HG02610 (cell line): Measurements from ENCODE around the gene LRRC41.
"Not testable (repeated sequence)": the region's sequence is repeated elsewhere in the genome, so short reads cannot be mapped to it uniquely, and the experiment has no call there.

Experiments
- ATAC-seq: cut with Tn5 transposase; IDR thresholded peaks from one replicate; pipeline ENCODE4 v1.9.1; 2021; ENCODE audit warnings: mild to moderate bottlenecking, moderate library complexity; ENCODE audit not compliant: unreplicated experiment

The LRRC41 gene, protein sequence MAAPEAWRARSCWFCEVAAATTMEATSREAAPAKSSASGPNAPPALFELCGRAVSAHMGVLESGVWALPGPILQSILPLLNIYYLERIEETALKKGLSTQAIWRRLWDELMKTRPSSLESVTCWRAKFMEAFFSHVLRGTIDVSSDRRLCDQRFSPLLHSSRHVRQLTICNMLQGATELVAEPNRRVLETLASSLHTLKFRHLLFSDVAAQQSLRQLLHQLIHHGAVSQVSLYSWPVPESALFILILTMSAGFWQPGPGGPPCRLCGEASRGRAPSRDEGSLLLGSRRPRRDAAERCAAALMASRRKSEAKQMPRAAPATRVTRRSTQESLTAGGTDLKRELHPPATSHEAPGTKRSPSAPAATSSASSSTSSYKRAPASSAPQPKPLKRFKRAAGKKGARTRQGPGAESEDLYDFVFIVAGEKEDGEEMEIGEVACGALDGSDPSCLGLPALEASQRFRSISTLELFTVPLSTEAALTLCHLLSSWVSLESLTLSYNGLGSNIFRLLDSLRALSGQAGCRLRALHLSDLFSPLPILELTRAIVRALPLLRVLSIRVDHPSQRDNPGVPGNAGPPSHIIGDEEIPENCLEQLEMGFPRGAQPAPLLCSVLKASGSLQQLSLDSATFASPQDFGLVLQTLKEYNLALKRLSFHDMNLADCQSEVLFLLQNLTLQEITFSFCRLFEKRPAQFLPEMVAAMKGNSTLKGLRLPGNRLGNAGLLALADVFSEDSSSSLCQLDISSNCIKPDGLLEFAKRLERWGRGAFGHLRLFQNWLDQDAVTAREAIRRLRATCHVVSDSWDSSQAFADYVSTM

DNA sequence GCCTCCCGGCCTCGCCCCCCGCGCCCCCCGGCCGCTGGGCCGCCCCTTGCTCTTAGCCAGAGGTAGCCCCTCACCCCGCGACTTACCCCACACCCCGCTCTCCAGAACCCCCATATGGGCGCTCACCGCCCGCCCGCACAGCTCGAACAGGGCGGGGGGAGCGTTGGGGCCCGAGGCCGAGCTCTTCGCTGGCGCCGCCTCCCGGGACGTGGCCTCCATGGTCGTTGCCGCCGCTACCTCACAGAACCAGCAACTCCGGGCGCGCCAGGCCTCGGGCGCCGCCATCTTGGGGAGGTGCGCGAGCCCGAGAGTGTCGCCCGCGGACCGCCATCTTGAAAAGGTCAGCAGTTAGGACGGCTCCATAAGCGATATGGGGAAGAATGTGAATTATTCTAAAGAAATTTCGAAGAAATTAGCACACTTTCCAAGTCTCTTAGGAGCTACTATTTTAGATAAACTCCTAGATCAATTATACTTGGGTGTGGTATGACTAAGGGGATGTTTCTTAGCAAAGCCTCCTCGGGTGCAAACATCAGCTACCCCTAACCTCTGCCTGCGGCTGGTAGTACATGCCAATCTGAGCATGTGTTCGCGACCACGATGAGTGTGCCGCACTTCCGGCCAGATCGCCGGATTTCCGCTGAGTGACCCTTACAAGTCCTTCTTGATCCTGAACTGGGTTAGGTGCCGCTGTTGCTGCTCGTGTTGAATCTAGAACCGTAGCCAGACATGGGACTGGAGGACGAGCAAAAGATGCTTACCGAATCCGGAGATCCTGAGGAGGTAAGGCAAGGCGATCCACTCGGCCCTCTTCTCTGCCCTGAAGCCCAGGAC is at the start of gene LRRC41, which contains the start of gene UQCRH:
Gene LRRC41 (minus strand): TSS at position 579 of the 834 bp plus-strand sequence. CDS start 294 bp downstream, at position 285.
Gene UQCRH (plus strand): TSS at position 661 of the 834 bp plus-strand sequence. CDS start 69 bp downstream, at position 730.
- ATAC-seq: peak; percentile 87

DNA sequence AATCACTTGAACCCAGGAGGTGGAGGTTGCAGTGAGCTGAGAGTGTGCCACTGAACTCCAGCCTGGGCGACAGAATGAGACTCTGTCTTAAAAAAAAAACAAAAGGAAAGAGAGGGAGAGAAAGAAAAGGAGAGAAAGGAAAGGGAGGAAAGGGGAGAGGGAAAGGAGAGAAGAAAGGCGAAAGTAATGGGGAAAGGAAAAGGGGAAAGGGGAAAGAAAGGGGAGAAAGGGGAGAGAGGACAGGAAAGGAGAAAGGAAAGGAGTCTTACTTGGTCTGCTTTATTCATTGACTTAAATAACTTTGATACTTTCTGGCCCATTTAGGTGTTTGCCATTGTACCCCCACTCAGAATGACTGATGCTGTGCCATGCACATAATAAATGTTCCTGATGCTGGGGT is 48.9 kb upstream of the LRRC41 start:
- no peak for ATAC-seq

DNA sequence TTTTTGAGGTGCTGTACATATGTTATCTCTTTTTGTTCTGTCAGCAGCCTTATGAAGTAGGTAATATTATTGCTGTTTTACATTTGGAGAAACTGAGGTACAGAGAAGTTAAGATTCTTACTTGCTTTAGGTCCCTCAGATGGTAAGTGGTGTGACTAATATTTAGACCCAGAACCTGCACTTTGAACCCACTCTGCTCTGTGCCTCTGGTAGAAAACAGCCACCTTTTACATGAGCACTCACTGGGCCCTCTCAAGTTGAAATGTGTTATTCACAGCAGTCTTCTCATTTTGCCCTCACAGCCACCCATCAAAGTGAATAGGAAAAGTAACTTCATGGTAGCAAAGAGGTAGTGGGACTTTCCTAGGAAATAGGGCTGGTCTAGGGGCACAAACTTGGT is 41.9 kb upstream of the LRRC41 start:
- ATAC-seq: no peak

DNA sequence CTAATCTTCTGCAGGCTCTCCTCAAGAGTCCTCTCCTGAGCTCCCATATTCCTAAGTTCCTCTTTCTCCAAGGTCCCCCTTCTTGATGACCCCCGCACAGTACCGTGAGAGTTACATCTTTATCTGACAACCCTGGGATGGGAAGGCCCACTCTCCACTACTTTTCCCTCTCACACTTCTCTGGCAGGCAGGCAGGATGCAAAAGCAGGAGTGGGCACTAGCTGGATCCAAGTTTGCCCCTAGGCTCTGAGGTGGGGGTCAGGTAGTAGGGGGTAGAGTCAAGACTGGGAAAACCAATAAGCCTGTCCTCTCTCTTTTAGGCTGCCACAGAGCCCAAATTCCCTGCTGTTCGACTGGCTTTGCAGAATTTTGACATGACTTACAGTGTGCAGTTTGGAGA is 41.1 kb upstream of the LRRC41 start:
- ATAC-seq: no peak

DNA sequence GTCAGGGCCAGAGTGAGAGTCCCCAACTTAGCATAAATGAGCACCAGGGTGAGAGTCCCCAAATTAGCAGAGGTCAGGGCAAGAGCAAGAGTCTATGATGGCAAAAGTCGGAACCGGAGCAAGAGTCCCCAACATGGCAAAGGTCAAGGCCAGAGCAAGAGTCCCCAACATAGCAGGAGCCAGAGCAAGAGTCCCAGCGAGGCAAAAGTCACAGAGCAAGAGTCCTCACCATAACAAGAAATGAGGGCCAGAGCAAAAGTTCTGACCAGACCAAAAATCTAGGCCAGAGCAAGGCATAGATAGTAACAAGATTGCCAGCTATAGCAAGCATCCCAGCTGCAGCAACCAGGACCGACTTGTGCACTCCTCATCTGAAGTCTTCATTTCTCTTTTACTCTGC is 40.3 kb upstream of the LRRC41 start:
- no peak for ATAC-seq

DNA sequence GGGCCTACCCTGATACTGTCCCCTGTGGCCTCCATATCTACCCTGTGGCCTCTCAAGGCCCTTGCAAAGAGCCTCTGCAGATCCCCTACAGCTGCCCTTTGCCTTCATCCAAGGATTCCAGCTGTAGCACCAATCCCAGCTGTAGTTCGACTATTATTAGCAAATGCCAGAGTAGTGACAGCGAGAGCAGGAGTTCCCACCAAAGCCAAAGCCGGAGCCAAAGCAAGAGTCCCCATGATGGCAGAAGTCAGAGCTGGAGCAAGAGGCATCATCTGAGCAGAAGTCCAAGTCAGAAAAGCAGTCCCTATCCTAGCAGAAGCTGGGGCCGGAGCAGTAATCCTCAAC is 39.9 kb upstream of the LRRC41 start:
- no peak for ATAC-seq

DNA sequence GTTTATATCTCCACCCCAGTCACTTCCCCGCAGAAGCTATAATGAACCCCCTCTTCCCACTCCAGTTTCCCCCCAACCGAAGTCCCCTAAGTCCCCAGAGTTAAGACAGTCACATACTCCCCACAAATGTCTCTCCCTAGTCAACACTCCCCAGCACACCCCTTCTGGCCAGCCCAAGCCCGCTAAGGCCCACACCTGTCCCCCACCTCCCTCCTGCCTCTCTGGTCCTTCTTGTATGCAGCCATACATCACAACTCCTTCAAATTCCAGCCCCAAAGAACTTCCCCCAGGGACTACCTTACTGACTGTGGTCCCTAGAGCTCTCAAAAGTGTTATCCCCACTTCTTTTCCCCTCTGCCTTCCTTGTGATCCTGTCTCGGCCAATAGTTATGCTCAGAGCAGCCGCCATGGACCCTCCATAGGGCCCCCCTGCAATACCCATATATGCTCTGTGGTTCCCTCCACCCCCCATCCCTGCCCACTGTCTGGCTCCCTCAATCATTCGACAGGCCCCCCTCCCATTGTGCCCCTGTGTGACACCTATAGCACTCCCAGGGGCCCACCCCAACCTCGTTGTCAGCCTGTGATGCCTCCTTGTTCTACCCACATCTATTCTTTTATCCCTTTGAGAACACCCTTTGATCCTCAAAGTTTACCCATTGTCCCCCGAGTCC is 39.4 kb upstream of the LRRC41 start:
- ATAC-seq: no peak

DNA sequence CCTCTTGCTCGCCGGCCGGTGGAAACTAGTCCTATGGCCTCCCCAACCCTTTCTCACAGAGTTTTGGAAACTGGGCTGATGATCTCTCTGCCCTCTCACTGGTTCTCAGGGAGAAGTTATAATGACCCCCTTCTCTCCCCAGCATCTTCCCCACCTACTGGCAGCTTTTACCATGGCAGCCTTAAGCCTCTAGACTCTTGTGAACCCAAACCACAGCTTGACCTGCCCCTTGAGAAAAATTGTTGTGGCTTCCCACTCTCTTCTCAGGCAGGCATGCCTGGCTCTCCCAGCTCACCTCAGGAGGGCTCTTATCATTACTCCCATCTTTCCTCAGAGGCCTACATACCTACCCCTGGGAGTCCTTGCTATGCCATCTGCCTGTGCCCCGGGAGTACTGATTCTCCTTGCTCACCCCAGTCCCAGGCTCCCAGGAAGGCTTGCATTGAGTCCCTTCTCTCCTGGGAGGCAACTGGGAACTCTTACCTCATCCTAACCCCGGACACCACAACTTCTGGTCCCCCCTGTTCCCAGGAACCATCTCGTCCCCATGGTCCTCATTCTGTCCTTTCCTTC is 38.8 kb upstream of the LRRC41 start:
- ATAC-seq: no peak

DNA sequence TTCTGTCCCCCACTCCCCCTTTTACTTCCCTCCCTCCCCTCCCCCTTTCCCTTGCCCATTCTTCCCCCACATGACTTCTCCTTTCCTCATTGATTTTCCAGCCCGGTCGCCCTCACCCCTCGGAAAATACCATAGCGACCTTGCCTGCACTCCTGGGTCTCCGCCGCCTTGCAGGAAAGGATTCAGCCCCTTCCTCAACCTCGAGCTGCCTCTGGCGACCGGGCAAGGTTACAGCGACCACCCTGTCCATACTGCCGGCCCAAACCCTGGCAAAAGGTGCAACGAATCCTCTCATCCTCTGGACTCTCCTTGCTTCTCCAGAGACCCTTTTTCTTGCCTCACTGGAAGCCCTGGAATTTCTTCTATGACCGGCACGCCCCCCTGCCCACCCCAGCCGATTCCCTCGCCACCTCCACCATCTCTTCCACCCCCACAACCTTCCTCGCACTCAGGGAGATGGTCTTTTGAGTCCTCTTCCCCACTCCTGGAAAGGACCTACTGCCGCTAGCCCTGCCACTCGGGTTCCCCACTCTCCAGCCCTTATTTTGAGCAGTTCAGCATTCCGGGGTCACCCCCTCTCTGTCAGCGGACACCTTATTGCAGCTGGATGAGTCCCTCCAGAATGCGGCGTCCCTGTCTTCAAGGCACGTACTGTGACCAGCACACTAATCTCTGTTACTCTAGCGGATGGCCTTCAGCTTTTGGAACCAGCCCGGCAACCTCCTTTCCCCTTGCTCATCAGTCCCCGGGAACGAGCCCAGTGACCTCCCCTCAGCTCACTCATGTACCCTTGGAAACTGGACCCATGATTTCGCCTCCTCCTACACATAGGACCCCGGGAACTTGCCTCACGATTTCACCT is 38.0 kb upstream of the LRRC41 start:
- no peak for ATAC-seq

DNA sequence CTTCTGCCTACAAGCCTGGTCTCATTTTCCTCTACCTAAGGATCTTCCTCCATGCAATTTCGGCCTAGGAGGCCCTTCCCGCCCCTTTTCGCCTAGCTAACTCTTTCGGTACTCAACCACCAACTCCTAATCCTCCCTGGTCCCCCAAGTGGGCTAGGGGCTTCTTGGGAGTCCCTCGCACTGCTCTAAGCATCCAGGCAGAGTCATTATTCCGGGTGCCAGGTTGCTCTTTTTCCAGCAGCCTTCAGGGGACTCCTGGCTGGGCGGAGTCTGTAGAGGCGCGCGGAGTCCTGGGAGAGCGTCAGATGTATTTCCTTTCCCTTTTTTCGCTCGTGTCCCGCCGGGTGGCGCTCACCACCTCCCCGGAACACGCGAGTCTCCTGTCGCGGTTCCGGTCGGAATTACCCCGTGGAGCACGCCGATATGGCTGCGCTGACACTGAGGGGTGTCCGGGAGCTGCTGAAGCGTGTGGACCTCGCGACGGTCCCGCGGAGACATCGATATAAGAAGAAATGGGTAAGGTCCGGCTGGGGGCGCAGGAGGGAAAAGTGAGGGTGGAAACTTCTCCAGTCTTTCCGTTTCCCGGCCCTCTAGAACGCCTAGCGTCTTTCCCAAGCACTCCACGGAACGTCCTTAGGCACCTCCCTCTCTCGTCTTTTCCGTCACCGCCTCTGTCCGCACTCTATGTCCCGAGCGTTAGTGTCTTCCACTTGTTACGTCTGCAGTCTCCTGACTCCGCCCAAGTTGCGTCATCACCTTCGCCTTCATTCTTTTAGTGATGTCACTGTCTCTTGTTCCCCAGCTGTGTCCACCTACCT is 37.2 kb upstream of the LRRC41 start, which contains the start of gene NSUN4:
Gene NSUN4 (plus strand): TSS at position 404 of the 818 bp plus-strand sequence. CDS start 20 bp downstream, at position 424.
- ATAC-seq: peak; percentile 74

DNA sequence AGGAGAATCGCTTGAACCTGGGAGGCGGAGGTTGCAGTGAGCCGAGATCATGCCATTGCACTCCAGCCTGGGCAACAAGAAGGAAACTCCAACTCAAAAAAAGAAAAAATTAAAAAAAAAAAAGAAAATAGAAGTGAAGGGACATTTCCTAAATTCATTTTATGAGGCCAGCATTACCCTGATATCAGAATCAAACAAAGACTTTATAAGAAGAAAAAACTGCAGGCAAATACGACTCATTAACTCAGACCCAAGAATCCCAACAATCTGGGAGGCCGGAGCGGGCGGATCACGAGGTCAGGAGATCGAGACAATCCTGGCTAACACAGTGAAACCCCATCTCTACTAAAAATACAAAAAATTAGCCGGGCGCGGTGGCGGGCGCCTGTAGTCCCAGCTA is 34.0 kb upstream of the LRRC41 start:
- not testable (repeated sequence) for ATAC-seq

DNA sequence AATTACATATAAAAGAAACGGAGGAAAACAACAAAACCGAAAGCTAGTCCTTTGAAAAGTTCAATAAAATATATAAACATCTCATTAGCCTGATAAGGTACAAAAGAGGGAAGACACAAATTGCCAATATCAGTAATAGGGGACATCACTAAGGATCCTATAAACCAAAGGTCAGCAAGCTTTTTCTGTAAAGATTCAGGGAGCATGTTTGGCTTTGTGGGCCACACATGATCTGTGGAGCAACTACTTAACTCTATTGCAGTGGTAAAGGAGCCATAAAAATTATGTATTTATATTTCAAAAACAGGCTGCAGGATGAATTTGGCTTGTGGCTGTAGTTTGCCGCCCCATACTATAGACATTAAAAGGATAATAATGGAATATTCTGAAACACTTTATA is 31.7 kb upstream of the LRRC41 start:
- ATAC-seq: no peak

DNA sequence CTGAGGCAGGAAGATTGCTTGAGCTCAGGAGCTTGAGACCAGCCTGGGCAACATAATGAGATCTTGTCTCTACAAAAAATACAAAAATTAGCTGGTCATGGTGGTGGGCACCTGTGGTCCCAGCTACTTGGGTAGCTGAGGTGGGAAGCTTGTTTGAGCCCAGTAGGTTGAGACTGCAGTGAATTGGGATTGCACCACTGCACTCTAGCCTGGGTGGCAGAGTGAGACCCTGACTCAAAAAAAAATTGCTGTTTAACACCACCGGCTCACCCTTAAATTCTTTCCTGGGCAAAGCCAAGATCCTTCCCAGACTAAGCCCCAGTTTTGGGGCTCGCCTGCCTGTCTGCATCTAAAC is 30.6 kb upstream of the LRRC41 start:
- no peak for ATAC-seq

DNA sequence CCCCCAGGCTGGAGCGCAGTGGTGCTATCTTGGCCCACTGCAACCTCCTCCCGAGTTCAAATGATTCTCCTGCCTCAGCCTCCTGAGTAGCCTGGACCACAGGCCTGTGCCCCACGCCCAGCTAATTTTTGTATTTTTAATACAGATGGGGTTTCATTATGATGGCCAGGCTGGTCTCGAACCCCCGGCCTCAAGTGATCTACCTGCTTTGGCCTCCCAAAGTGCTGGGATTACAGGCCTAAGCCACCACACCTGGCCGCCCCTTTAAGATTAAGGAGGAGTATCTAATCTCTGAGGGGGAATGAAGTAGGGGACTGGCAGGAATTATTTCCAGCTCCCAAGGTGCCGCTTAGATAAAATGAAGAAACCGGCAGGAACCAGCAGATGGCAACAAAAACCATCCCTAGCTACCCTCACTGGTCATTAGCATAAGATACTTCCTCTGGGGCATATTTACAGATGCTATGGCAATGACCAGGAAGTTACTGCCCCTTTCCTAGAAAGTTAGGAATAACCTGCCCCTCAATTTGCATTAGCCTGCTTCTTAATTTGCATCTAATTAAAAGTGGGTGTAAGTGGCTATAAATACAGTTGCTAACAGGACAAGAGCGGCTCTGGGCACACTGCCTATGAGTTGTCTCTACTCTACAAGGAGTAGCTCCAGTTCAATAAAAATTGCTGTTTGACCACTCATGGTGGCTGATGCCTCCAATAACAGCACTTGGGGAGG is 30.0 kb upstream of the LRRC41 start:
- no peak for ATAC-seq

DNA sequence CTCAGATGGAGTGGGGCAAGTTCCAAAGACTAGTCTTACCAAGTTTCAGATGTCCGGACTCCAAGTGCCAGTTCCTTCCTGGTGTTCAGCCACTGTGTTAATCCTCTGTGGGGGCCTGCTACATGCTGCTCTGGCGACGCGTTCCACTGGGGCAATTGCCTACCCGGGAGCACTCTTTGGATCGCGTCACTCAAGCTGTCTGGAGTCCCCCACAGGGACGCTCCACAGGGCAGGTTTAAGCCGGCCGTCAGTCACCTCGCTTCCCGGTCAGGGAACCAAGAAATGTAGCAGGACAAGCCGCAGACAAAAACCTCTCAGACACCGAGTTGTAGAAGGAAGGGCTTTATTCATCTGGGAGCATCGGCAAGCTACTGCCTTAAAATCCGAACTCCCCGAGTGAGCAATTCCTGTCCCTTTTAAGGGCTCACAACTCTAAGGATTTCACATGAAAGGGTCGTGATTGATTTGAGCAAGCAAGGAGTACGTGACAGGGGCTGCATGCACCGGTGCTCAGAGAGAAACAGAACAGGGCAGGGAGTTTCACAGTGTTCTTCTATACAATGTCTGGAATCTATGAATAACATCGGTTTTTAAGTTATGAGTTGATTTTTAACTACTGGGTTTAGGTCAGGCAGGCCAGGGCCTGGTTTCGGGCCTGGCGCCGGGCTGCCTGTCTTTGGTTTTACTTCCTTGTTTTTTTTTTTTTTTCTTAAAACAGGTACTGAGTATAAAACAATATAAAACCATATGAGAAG is 28.5 kb upstream of the LRRC41 start:
- not testable (repeated sequence) for ATAC-seq

DNA sequence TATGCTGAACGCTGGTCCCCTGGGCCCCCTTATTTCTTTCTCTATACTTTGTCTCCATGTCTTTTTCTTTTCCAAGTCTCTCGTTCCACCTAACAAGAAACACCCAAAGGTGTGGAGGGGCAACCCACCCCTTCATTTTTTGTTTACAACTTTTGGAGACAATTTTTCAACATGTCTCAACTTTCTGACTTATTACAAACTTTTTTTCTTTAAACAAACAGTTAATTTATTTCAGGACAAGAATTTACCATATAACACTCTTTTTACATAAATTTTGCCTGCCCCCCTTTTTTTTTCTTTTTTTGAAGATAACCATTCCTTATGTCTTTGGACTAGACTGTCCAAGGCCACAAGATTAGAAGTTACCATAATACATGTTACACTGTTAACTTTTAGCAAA is 27.0 kb upstream of the LRRC41 start:
- not testable (repeated sequence) for ATAC-seq

DNA sequence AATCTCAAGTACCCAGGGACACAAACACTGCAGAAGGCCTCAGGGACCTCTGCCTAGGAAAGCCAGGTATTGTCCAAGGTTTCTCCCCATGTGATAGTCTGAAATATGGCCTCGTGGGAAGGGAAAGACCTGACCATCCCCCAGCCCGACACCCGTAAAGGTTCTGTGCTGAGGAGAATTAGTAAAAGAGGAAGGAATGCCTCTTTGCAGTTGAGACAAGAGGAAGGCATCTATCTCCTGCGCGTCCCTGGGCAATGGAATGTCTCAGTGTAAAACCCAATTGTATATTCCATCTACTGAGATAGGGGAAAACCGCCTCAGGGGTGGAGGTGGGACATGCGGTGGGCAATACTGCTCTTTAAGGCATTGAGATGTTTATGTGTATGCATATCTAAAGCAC is 26.4 kb upstream of the LRRC41 start:
- ATAC-seq: not testable (repeated sequence)
